Neuronal stem cell (in vitro differentiated cells): ENCODE data around the gene COL11A2.

ENCODE experiments used
- DNase-seq: peaks from one replicate; pipeline ENCODE4 v3.0.0-alpha.2; 2013; ENCODE audit warnings: low spot score
- H2AFZ ChIP-seq: one replicate; pipeline ENCODE4 v1.6.1; 2013; ENCODE audit warnings: mild to moderate bottlenecking, low read length, inconsistent platforms
- H2AK5ac ChIP-seq: 2 replicates; pipeline ENCODE4 v1.6.1; 2013; ENCODE audit warnings: low read depth, mild to moderate bottlenecking, inconsistent platforms, low read length, moderate library complexity, mixed read lengths
- H2BK120ac ChIP-seq: 2 replicates; pipeline ENCODE4 v1.6.1; 2013; ENCODE audit warnings: low read depth, mild to moderate bottlenecking, inconsistent platforms, low read length, moderate library complexity, mixed read lengths
- H2BK12ac ChIP-seq: one replicate; pipeline ENCODE4 v1.6.1; 2013; ENCODE audit warnings: low read length, inconsistent platforms
- H2BK15ac ChIP-seq: 2 replicates; pipeline ENCODE4 v1.6.1; 2013; ENCODE audit warnings: mild to moderate bottlenecking, low read length, inconsistent platforms, mixed read lengths
- H2BK5ac ChIP-seq: one replicate; pipeline ENCODE4 v1.6.1; 2013; ENCODE audit warnings: inconsistent platforms, mild to moderate bottlenecking, low read length, moderate library complexity
- H3K14ac ChIP-seq: one replicate; pipeline ENCODE4 v1.6.1; 2013; ENCODE audit warnings: low read length, inconsistent platforms
- H3K18ac ChIP-seq: 2 replicates; pipeline ENCODE4 v1.6.1; 2013; ENCODE audit warnings: low read length, inconsistent platforms
- H3K23ac ChIP-seq: 2 replicates; pipeline ENCODE4 v1.6.1; 2013; ENCODE audit warnings: low read depth, mild to moderate bottlenecking, mixed read lengths, low read length, inconsistent platforms; ENCODE audit not compliant: poor library complexity
- H3K27ac ChIP-seq: replicated peaks from 3 replicates; pipeline ENCODE4 v1.5.1; 2013; ENCODE audit warnings: low read length, inconsistent platforms
- H3K27me3 ChIP-seq, 3 experiments: 2 replicates each; pipeline ENCODE4 v1.6.1; 2013; ENCODE audit warnings: low read length in 3 of 3, mild to moderate bottlenecking in 2 of 3, inconsistent platforms in 1 of 3, low read depth in 1 of 3, mixed read lengths in 1 of 3, moderate library complexity in 1 of 3; ENCODE audit not compliant: control insufficient read depth in 3 of 3, insufficient read depth in 3 of 3
- H3K36me3 ChIP-seq, 2 donors: replicated peaks in 1 of 2; 2 replicates each; pipeline ENCODE4 v1.6.1; 2013; ENCODE audit warnings: low read length in 2 of 2; ENCODE audit not compliant: control insufficient read depth in 2 of 2, insufficient read depth in 2 of 2
- H3K4ac ChIP-seq: 2 replicates; pipeline ENCODE4 v1.6.1; 2013; ENCODE audit warnings: inconsistent platforms, mild to moderate bottlenecking, low read length, moderate library complexity
- H3K4me1 ChIP-seq, 2 donors: 1 replicate in 1 of 2; 2 replicates in 1 of 2; pipeline ENCODE4 v1.6.1; 2013; ENCODE audit warnings: low read length in 2 of 2, low read depth in 1 of 2; ENCODE audit not compliant: control insufficient read depth in 2 of 2, insufficient read depth in 1 of 2
- H3K4me2 ChIP-seq: one replicate; pipeline ENCODE4 v1.6.1; 2013; ENCODE audit warnings: mild to moderate bottlenecking, low read length, inconsistent platforms; ENCODE audit not compliant: insufficient read depth, poor library complexity, severe bottlenecking
- H3K4me3 ChIP-seq, 2 donors: 2 replicates each; pipeline ENCODE4 v1.5.1; 2013; ENCODE audit warnings: low read length in 2 of 2, mild to moderate bottlenecking in 2 of 2, inconsistent platforms in 1 of 2, moderate library complexity in 1 of 2
- H3K79me1 ChIP-seq: one replicate; pipeline ENCODE4 v1.6.1; 2013; ENCODE audit warnings: low read depth, mild to moderate bottlenecking, inconsistent platforms, low read length, moderate library complexity
- H3K9ac ChIP-seq: one replicate; pipeline ENCODE4 v1.6.1; 2013; ENCODE audit warnings: mild to moderate bottlenecking, low read depth, low read length, inconsistent platforms; ENCODE audit not compliant: poor library complexity
- H3K9me3 ChIP-seq, 2 donors: replicated peaks in 1 of 2; 2 replicates each; pipeline versions ENCODE3 to v1.6.1; 2013; ENCODE audit warnings: low read length in 2 of 2, mild to moderate bottlenecking in 2 of 2, inconsistent platforms in 1 of 2, low read depth in 1 of 2, mixed read lengths in 1 of 2, moderate library complexity in 1 of 2; ENCODE audit not compliant: control insufficient read depth in 2 of 2, insufficient read depth in 1 of 2
- H4K8ac ChIP-seq: one replicate; pipeline ENCODE4 v1.6.1; 2013; ENCODE audit warnings: low read depth, mild to moderate bottlenecking, inconsistent platforms, low read length, moderate library complexity
- H4K91ac ChIP-seq: one replicate; pipeline ENCODE4 v1.6.1; 2013; ENCODE audit warnings: low read length, low read depth, mild to moderate bottlenecking, inconsistent platforms; ENCODE audit not compliant: poor library complexity
- WGBS, 2 donors: extraction: QIAGEN DNeasy Blood & Tissue Kit; methylation state at CpG; one replicate each; pipeline ENCODE4 v1.1.7; 2013; ENCODE audit warnings: missing lambda C conversion rate in 2 of 2, mixed read lengths in 1 of 2; ENCODE audit not compliant: insufficient read length in 2 of 2, insufficient replicate concordance in 1 of 2; ENCODE audit errors: extremely low coverage in 2 of 2; 5-methylcytosine and 5-hydroxymethylcytosine counted together

Gene COL11A2

GRCh38 chr6:33217246-33217645, 25.0 kb upstream of the COL11A2 start:
- H2AK5ac ChIP-seq, result no peak overlapping the region
- H2BK120ac ChIP-seq, result no peak overlapping the region
- no peak overlapping the region for H3K4me3 ChIP-seq
- no peak overlapping the region for H3K9ac ChIP-seq
- H3K79me1 ChIP-seq, result no peaks in the 10 kb centered on the region
- no peak overlapping the region for H2BK12ac ChIP-seq
- H3K27me3 ChIP-seq, result peaks cover 0 to 26% (median 0%) of the 10 kb centered on the region in 3 experiments
- H2BK15ac ChIP-seq, result no peak overlapping the region
- H3K4me1 ChIP-seq, result peaks cover 12 to 30% of the 10 kb centered on the region in 2 donors
- H3K9me3 ChIP-seq, result no peaks in the 10 kb centered on the region
- no peak for DNase-seq
- no peak overlapping the region for H3K4ac ChIP-seq
- no peak overlapping the region for H3K4me2 ChIP-seq
- H3K36me3 ChIP-seq, result peaks cover 2 to 3% of the 10 kb centered on the region in 2 donors
- H2AFZ ChIP-seq, result no peak overlapping the region
- no peak overlapping the region for H4K8ac ChIP-seq
- no peak overlapping the region for H3K18ac ChIP-seq
- H3K27ac ChIP-seq, result no peak overlapping the region
- no peak overlapping the region for H3K14ac ChIP-seq
- WGBS, 2 donors, result no CpG with 5 or more reads among the region's 6 CpGs
- H3K23ac ChIP-seq, result no peak overlapping the region
- H2BK5ac ChIP-seq, result no peak overlapping the region
- H4K91ac ChIP-seq, result no peak overlapping the region

GRCh38 chr6:33216117-33216649, 23.9 kb upstream of the COL11A2 start:
- peak overlapping the region; percentile 61 for H2BK12ac ChIP-seq
- no peak overlapping the region for H3K4me3 ChIP-seq
- H3K79me1 ChIP-seq, result no peaks in the 10 kb centered on the region
- H2BK5ac ChIP-seq, result no peak overlapping the region
- no peak for DNase-seq
- H3K14ac ChIP-seq, result peak overlapping the region; percentile 60
- no peaks in the 10 kb centered on the region for H3K9me3 ChIP-seq
- no peak overlapping the region for H4K8ac ChIP-seq
- H3K4me1 ChIP-seq, result peaks cover 12 to 32% of the 10 kb centered on the region in 2 donors
- H3K36me3 ChIP-seq, result peaks cover 9 to 13% of the 10 kb centered on the region in 2 donors
- H2BK120ac ChIP-seq, result no peak overlapping the region
- H3K4ac ChIP-seq, result no peak overlapping the region
- WGBS, 2 donors, result no CpG with 5 or more reads among the region's 4 CpGs
- peak overlapping the region; percentile 47 for H2BK15ac ChIP-seq
- no peak overlapping the region for H2AFZ ChIP-seq
- H3K27me3 ChIP-seq, result peaks cover 0 to 26% (median 0%) of the 10 kb centered on the region in 3 experiments
- no peak overlapping the region for H2AK5ac ChIP-seq
- H3K23ac ChIP-seq, result peak overlapping the region; percentile 76
- H4K91ac ChIP-seq, result no peak overlapping the region
- no peak overlapping the region for H3K27ac ChIP-seq
- H3K4me2 ChIP-seq, result no peak overlapping the region
- peak overlapping the region; percentile 17 for H3K18ac ChIP-seq
- no peak overlapping the region for H3K9ac ChIP-seq

DNA sequence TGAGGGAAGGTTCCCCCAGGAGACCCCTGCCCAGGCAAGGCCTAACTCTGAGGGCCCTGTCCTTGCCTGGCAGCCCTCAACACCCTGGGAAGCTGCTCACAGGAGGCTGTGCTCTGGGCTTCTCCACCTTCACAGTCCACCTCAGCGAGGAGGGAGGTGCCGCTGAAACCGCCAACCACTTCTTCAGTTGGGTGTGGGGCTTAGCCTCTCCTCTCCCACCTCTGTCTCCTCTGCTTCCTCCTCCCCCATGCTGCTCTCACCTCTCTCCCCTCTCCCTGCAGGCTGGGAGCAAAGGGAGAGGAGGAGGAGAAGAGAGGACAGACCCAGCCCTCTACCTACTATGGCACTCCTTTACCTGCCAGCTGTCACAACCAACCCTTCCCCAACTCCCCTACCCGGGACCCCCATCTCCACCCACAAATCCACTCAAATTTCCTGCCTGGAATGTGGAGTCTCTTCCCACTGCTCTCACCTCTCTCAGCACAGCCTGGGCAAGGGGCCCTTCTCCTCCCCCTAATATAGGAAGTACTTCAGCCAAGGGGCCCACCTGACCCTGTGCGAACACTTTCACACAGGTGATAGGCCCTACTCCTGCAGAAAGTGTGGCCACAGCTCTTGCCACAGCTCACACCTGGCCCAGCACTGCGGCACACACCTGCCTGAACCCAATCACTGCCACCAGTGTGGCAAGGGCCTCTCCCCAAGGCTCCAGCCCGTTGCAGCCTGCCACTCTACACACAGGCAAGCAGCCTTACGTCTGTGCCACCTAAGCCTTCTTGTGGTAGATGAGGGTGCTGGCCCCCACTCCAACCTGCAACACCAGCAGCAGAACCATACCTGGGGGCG, 23.2 kb upstream of the COL11A2 start:
- H3K18ac ChIP-seq, result peak overlapping the region; percentile 17
- no CpG with 5 or more reads among the region's 9 CpGs for WGBS, 2 donors
- H3K4me2 ChIP-seq, result no peak overlapping the region
- H2BK5ac ChIP-seq, result no peak overlapping the region
- no peak overlapping the region for H2AFZ ChIP-seq
- H2BK12ac ChIP-seq, result peak overlapping the region; percentile 61
- H3K9me3 ChIP-seq, result no peaks in the 10 kb centered on the region
- H3K79me1 ChIP-seq, result no peaks in the 10 kb centered on the region
- H3K27ac ChIP-seq, result no peak overlapping the region
- peak overlapping the region; percentile 47 for H2BK15ac ChIP-seq
- no peak overlapping the region for H3K9ac ChIP-seq
- H4K8ac ChIP-seq, result no peak overlapping the region
- H2AK5ac ChIP-seq, result no peak overlapping the region
- peaks cover 9 to 19% of the 10 kb centered on the region in 2 donors for H3K36me3 ChIP-seq
- H3K4me1 ChIP-seq, result peaks cover 12 to 33% of the 10 kb centered on the region in 2 donors
- no peak overlapping the region for H4K91ac ChIP-seq
- peak overlapping the region; percentile 60 for H3K14ac ChIP-seq
- H3K4ac ChIP-seq, result no peak overlapping the region
- H3K4me3 ChIP-seq, result no peak overlapping the region
- peak overlapping the region; percentile 76 for H3K23ac ChIP-seq
- H2BK120ac ChIP-seq, result no peak overlapping the region
- H3K27me3 ChIP-seq, result peaks cover 0 to 26% (median 0%) of the 10 kb centered on the region in 3 experiments
- no peak for DNase-seq

GRCh38 chr6:33213989-33214335, 21.7 kb upstream of the COL11A2 start:
- no peak overlapping the region for H2BK12ac ChIP-seq
- no peak overlapping the region for H3K4ac ChIP-seq
- WGBS, 2 donors, result no CpG with 5 or more reads among the region's 9 CpGs
- peak overlapping the region; percentile 75 for H4K8ac ChIP-seq
- peak overlapping the region; percentile 87 for H3K14ac ChIP-seq
- H2AK5ac ChIP-seq, result peak overlapping the region; percentile 66
- peaks cover 4% of the 10 kb centered on the region for H3K79me1 ChIP-seq
- no peak overlapping the region for H2BK5ac ChIP-seq
- peaks cover 13 to 43% of the 10 kb centered on the region in 2 donors for H3K4me1 ChIP-seq
- H3K27me3 ChIP-seq, result peaks cover 0 to 26% (median 0%) of the 10 kb centered on the region in 3 experiments
- H3K9ac ChIP-seq, result peak overlapping the region; percentile 85
- no peak overlapping the region for H2BK15ac ChIP-seq
- H3K27ac ChIP-seq, result no peak overlapping the region
- H4K91ac ChIP-seq, result no peak overlapping the region
- H3K36me3 ChIP-seq, result peaks cover 16 to 35% of the 10 kb centered on the region in 2 donors
- H2BK120ac ChIP-seq, result peak overlapping the region; percentile 14
- DNase-seq, result no peak
- peak overlapping the region; percentile 96 for H3K18ac ChIP-seq
- peak overlapping the region; percentile 24 to 83 for H3K4me3 ChIP-seq
- H3K9me3 ChIP-seq, result no peaks in the 10 kb centered on the region
- peak overlapping the region; percentile 37 for H3K23ac ChIP-seq
- peak overlapping the region; percentile 93 for H3K4me2 ChIP-seq
- H2AFZ ChIP-seq, result peak overlapping the region; percentile 58
